Loucy (cell line): ENCODE data around the gene NCAM1.

Experiments
- H2AFZ ChIP-seq: fragments of 200-600 bp; sonication (generic); 2 replicates; pipeline ENCODE4 v1.6.0; 2016; ENCODE audit warnings: antibody characterized with exemption, mild to moderate bottlenecking, low read length, moderate library complexity
- H3F3A ChIP-seq: fragments of 200-600 bp; 2 replicates; pipeline ENCODE4 v1.6.0; 2016; ENCODE audit warnings: antibody characterized with exemption, low read depth, mild to moderate bottlenecking
- H3K27me3 ChIP-seq: fragments of 200-600 bp; sonication (generic); 2 replicates; pipeline ENCODE4 v1.6.1; 2014; ENCODE audit warnings: low read length, mild to moderate bottlenecking; ENCODE audit not compliant: insufficient read depth, poor library complexity, severe bottlenecking
- H3K36me3 ChIP-seq: fragments of 200-600 bp; sonication (generic); 2 replicates; pipeline ENCODE4 v1.6.1; 2016; ENCODE audit warnings: low read length; ENCODE audit not compliant: insufficient read depth
- H3K4me1 ChIP-seq: fragments of 200-600 bp; sonication (generic); 2 replicates; pipeline ENCODE4 v1.5.1; 2014; ENCODE audit warnings: low read length, mild to moderate bottlenecking; ENCODE audit not compliant: insufficient read depth, poor library complexity, severe bottlenecking
- H3K4me2 ChIP-seq: fragments of 200-600 bp; sonication (generic); 2 replicates; pipeline ENCODE4 v1.6.0; 2014; ENCODE audit warnings: antibody characterized with exemption, low read length, low read depth, mild to moderate bottlenecking; ENCODE audit not compliant: poor library complexity, severe bottlenecking
- H3K4me3 ChIP-seq: fragments of 200-600 bp; sonication (generic); 2 replicates; pipeline ENCODE4 v1.5.1; 2014; ENCODE audit warnings: low read length, mild to moderate bottlenecking, mixed read lengths; ENCODE audit not compliant: poor library complexity, severe bottlenecking
- H3K79me2 ChIP-seq: fragments of 200-600 bp; sonication (generic); 2 replicates; pipeline ENCODE4 v1.6.1; 2014; ENCODE audit warnings: low read length; ENCODE audit not compliant: insufficient read depth
- H3K9ac ChIP-seq: fragments of 200-600 bp; sonication (generic); 2 replicates; pipeline ENCODE4 v1.6.0; 2014; ENCODE audit warnings: mild to moderate bottlenecking, low read depth, low read length, moderate library complexity; ENCODE audit not compliant: poor library complexity, severe bottlenecking
- H3K9me2 ChIP-seq: fragments of 200-600 bp; sonication (generic); replicated peaks from 2 replicates; pipeline ENCODE4 v1.6.1; 2016; ENCODE audit warnings: low read depth, low read length, mixed read lengths
- H3K9me3 ChIP-seq: fragments of 200-600 bp; sonication (generic); 2 replicates; pipeline ENCODE4 v1.6.1; 2014; ENCODE audit warnings: mild to moderate bottlenecking, antibody characterized with exemption, low read length, low read depth; ENCODE audit not compliant: insufficient read depth
- H4K20me1 ChIP-seq: fragments of 200-600 bp; sonication (generic); 2 replicates; pipeline ENCODE4 v1.6.0; 2014; ENCODE audit warnings: antibody characterized with exemption, low read length, mild to moderate bottlenecking; ENCODE audit not compliant: insufficient read depth, poor library complexity, severe bottlenecking
- CTCF ChIP-seq: fragments of 200-600 bp; sonication (generic); conservative IDR thresholded peaks from 2 replicates; pipeline ENCODE4 v1.5.1; 2014; ENCODE audit warnings: mild to moderate bottlenecking, antibody characterized with exemption, low read length
- EZH2phosphoT487 ChIP-seq: fragments of 200-600 bp; IDR thresholded peaks from 2 replicates; pipeline ENCODE4 v1.6.1; 2018; ENCODE audit warnings: antibody characterized with exemption, mild to moderate bottlenecking, moderate library complexity, borderline replicate concordance

Gene NCAM1

GRCh38 chr11:113168354-113169342, 207.4 kb downstream of the NCAM1 start:
- H3K36me3 ChIP-seq, result no peaks in the 10 kb centered on the region
- no peak overlapping the region for H3K9ac ChIP-seq
- no peaks in the 10 kb centered on the region for H3K79me2 ChIP-seq
- no peak overlapping the region for H3K4me2 ChIP-seq
- H3K4me3 ChIP-seq, result no peak overlapping the region
- no peaks in the 10 kb centered on the region for H3K9me3 ChIP-seq
- H3K4me1 ChIP-seq, result no peaks in the 10 kb centered on the region
- H2AFZ ChIP-seq, result no peak overlapping the region
- H3K27me3 ChIP-seq, result no peaks in the 10 kb centered on the region
- H3F3A ChIP-seq, result no peaks in the 10 kb centered on the region
- H4K20me1 ChIP-seq, result no peaks in the 10 kb centered on the region
- H3K9me2 ChIP-seq, result no peaks in the 10 kb centered on the region
- TF ChIP-seq EZH2phosphoT487 (no peak), CTCF (no peak)

- TF ChIP-seq EZH2phosphoT487 (no peak), CTCF (no peak)
- no peaks in the 10 kb centered on the region for H3K4me1 ChIP-seq
- no peak overlapping the region for H2AFZ ChIP-seq
- H3K27me3 ChIP-seq, result no peaks in the 10 kb centered on the region
- H4K20me1 ChIP-seq, result no peaks in the 10 kb centered on the region
- H3K9me2 ChIP-seq, result no peaks in the 10 kb centered on the region
- H3K4me3 ChIP-seq, result no peak overlapping the region
- H3K9me3 ChIP-seq, result no peaks in the 10 kb centered on the region
- H3K4me2 ChIP-seq, result no peak overlapping the region
- H3K79me2 ChIP-seq, result no peaks in the 10 kb centered on the region
- no peaks in the 10 kb centered on the region for H3K36me3 ChIP-seq
- H3F3A ChIP-seq, result no peaks in the 10 kb centered on the region
- no peak overlapping the region for H3K9ac ChIP-seq
These were observed 211.2 kb downstream of the NCAM1 start for GRCh38 chr11:113172382-113172951.

- Histone ChIP-seq H3K27me3 (no peaks in the 10 kb centered on the region), H3K4me3 (no peak overlapping the region), H3F3A (no peaks in the 10 kb centered on the region), H3K79me2 (no peaks in the 10 kb centered on the region), H3K36me3 (no peaks in the 10 kb centered on the region), H3K4me1 (no peaks in the 10 kb centered on the region), H3K9me2 (no peaks in the 10 kb centered on the region), H3K9me3 (no peaks in the 10 kb centered on the region), H3K9ac (no peak overlapping the region), H4K20me1 (no peaks in the 10 kb centered on the region), H3K4me2 (no peak overlapping the region), H2AFZ (no peak overlapping the region)
- TF ChIP-seq EZH2phosphoT487 (no peak), CTCF (no peak)
These were observed 211.9 kb downstream of the NCAM1 start for GRCh38 chr11:113173126-113173525.
